ENCODE measurements around the gene UNC5A. TPM values are rescaled to one million over a fixed set of nuclear protein-coding genes. Genes with fewer than 3 reads are reported as not detected.

Gene UNC5A
- not detected in 2 replicates for total RNA-seq (2014; rRNA removed; shearing (Covaris generic))

- peaks cover 80% of the 10 kb centered on the region for H3K27me3 ChIP-seq (replicated peaks)
- H3K4me1 ChIP-seq (replicated peaks), result peaks cover 21% of the 10 kb centered on the region
- peak in 1 of 2 experiments; percentile 53 for DNase-seq (ENCODE audit: low read depth in 1 of 2, low spot score in 2 of 2)
- H3K27ac ChIP-seq, result no peak within 1 kb of the TSS
- H3K36me3 ChIP-seq, result no peaks in the 10 kb centered on the region; the same call in 1 of the 2 replicates
- peak within 1 kb of the TSS; percentile 8 for H3K4me3 ChIP-seq
- H3K9me3 ChIP-seq (replicated peaks), result peaks cover 7% of the 10 kb centered on the region
These were observed at the start of gene UNC5A for GRCh38 chr5:176810081-176810597. Gene UNC5A (plus strand): TSS chr5:176810559. CDS start chr5:176810751, 192 bp downstream.

- H3K27ac ChIP-seq, result no peak overlapping the region
- DNase-seq (ENCODE audit: low read depth in 1 of 2, low spot score in 2 of 2), result no peak
- H3K36me3 ChIP-seq, result no peaks in the 10 kb centered on the region
- H3K4me1 ChIP-seq (replicated peaks), result no peaks in the 10 kb centered on the region
- no peak overlapping the region for H3K4me3 ChIP-seq
- H3K27me3 ChIP-seq (replicated peaks), result peaks cover 14% of the 10 kb centered on the region; the same call in 1 of the 2 replicates
- H3K9me3 ChIP-seq (replicated peaks), result no peaks in the 10 kb centered on the region
These were observed 48.6 kb upstream of the UNC5A start for GRCh38 chr5:176761755-176762154.

GRCh38 chr5:176762489-176762888, 47.9 kb upstream of the UNC5A start:
- Histone ChIP-seq H3K27ac (no peak overlapping the region), H3K9me3 (replicated peaks) (no peaks in the 10 kb centered on the region), H3K27me3 (replicated peaks) (peaks cover 13% of the 10 kb centered on the region; the same call in 1 of the 2 replicates), H3K36me3 (no peaks in the 10 kb centered on the region), H3K4me3 (no peak overlapping the region), H3K4me1 (replicated peaks) (no peaks in the 10 kb centered on the region)
- no peak for DNase-seq (ENCODE audit: low read depth in 1 of 2, low spot score in 2 of 2)

DNA sequence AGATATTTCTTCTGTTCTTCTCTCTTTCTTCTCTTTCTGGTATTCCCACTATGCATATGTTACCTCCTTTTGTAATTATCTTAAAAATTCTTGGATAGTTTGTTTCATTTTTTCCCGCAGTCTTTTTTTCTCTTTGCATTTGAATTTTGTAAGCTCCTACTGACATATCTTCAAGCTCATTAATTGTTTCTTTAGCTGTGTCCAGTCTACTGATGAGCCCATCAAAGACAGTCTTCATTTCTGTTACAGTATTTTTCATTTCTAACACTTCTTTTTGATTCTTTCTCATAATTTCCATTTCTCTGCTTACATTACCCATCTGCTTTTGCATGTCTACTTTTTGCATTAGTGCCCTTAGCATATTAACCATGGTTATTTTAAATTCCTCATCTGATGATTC, 44.7 kb upstream of the UNC5A start:
- H3K4me1 ChIP-seq (replicated peaks), result no peaks in the 10 kb centered on the region
- peaks cover 34% of the 10 kb centered on the region for H3K27me3 ChIP-seq (replicated peaks)
- no peak overlapping the region for H3K4me3 ChIP-seq
- no peak overlapping the region for H3K27ac ChIP-seq
- no peaks in the 10 kb centered on the region for H3K9me3 ChIP-seq (replicated peaks)
- H3K36me3 ChIP-seq, result no peaks in the 10 kb centered on the region
- DNase-seq (ENCODE audit: low read depth in 1 of 2, low spot score in 2 of 2), result no peak

DNA sequence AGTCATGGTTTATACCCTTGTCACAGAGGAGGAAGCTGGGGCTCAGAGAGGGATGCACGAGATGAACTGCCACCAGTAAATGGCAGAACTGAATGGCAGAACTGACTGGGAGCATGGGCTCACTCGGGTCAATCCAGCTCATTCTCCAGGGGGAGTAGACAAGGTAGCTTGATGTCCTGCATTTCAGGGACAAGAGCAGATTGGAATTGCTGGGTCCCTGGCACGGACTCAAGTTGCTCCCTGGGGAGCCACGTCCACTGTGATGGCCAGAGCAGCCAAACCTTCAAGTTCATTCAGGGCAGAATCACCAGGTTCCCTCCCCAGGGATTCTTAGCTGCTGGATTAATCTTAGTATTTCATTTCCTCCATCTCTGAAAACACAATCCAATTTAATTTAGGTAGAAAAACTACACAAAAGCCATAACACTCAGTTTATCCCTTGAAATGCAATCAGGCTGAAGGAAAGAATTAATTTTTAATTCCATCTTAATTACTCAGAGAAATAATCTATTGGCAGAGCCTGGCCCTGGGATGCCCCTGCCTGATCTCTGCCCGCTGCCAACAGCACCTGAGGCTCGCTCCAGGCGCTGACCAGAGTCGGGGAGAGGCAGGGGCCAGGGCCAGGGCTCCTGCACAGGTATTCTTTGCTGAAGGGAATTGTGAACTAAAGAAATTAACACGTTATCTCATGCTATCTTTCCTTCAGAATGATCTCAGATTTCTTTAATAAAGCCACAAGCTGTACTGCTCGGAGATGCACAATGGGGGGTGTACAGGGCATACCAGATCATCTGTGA, 42.0 kb upstream of the UNC5A start:
- Histone ChIP-seq H3K9me3 (replicated peaks) (no peaks in the 10 kb centered on the region), H3K27ac (no peak overlapping the region), H3K4me3 (no peak overlapping the region), H3K4me1 (replicated peaks) (no peaks in the 10 kb centered on the region), H3K36me3 (no peaks in the 10 kb centered on the region), H3K27me3 (replicated peaks) (peaks cover 35% of the 10 kb centered on the region)
- DNase-seq (ENCODE audit: low read depth in 1 of 2, low spot score in 2 of 2), result no peak

DNA sequence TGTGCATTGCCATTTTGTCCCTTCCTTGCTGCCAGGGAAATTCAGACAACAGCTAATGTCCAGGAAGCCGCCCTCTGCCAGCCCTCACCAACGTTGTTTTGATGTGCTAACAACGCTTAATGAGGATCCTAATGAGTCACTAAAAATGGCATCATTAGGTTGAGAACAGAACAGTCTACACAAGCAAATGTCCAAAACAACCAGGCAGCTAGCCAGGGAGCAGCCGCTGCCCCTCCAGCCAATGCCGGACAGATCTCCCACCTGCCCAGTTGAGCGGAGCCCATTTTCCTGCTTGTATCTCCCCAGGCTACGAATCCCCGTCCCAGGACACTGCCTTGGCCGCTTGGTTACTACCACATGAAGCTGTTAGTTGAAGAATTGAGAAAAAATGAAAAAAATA, 40.4 kb upstream of the UNC5A start:
- no peaks in the 10 kb centered on the region for H3K4me1 ChIP-seq (replicated peaks)
- no peak for DNase-seq (ENCODE audit: low read depth in 1 of 2, low spot score in 2 of 2)
- no peaks in the 10 kb centered on the region for H3K36me3 ChIP-seq
- no peak overlapping the region for H3K27ac ChIP-seq
- H3K4me3 ChIP-seq, result no peak overlapping the region
- no peaks in the 10 kb centered on the region for H3K9me3 ChIP-seq (replicated peaks)
- H3K27me3 ChIP-seq (replicated peaks), result peaks cover 31% of the 10 kb centered on the region

GRCh38 chr5:176770431-176770830, 39.9 kb upstream of the UNC5A start:
- Histone ChIP-seq H3K9me3 (replicated peaks) (no peaks in the 10 kb centered on the region), H3K36me3 (no peaks in the 10 kb centered on the region), H3K27me3 (replicated peaks) (peaks cover 36% of the 10 kb centered on the region), H3K4me3 (no peak overlapping the region), H3K4me1 (replicated peaks) (no peaks in the 10 kb centered on the region), H3K27ac (no peak overlapping the region)
- DNase-seq (ENCODE audit: low read depth in 1 of 2, low spot score in 2 of 2), result no peak

DNA sequence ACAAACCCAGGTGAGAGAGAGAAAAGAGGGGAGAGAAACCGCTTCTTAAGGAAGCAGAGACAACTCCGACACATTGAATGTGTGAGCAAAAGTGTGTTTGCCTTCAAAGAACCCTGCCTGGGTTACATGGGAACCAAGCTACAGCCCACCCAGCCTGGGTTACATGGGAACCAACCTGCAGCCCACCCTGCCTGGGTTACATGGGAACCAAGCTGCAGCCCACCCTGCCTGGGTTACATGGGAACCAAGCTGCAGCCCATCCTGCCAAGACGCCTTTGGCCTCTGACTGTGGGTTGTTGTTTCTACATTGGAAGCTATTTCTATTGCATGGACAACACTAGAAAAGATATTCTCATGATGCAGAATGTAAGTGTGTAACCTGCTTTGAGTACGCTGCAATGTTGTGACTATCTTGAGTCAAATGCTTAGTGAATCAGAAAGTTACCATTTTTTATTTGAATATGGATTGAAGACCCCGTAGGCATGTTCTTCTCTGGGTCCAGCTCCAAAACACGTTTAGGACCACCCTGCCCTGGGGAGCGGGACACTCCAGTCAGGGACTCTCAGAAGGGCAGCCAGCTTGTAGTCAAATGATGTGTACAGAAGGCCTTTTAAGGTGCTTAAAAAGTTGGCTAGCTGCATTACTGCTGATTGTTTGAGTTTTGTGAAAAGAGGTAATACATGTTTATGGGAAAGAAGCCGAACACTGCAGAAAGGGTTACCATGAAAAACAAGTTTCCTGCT, 39.1 kb upstream of the UNC5A start:
- Histone ChIP-seq H3K4me3 (no peak overlapping the region), H3K36me3 (no peaks in the 10 kb centered on the region), H3K27me3 (replicated peaks) (peaks cover 43% of the 10 kb centered on the region), H3K9me3 (replicated peaks) (no peaks in the 10 kb centered on the region), H3K4me1 (replicated peaks) (no peaks in the 10 kb centered on the region), H3K27ac (no peak overlapping the region)
- DNase-seq (ENCODE audit: low read depth in 1 of 2, low spot score in 2 of 2), result no peak

- H3K27me3 ChIP-seq (replicated peaks), result peaks cover 53% of the 10 kb centered on the region
- peak in 1 of 2 experiments; percentile 41 for DNase-seq (ENCODE audit: low read depth in 1 of 2, low spot score in 2 of 2)
- H3K4me3 ChIP-seq, result no peak overlapping the region
- H3K36me3 ChIP-seq, result no peaks in the 10 kb centered on the region
- H3K4me1 ChIP-seq (replicated peaks), result no peaks in the 10 kb centered on the region
- no peak overlapping the region for H3K27ac ChIP-seq
- H3K9me3 ChIP-seq (replicated peaks), result no peaks in the 10 kb centered on the region
These were observed 37.8 kb upstream of the UNC5A start for GRCh38 chr5:176772271-176773210.

DNA sequence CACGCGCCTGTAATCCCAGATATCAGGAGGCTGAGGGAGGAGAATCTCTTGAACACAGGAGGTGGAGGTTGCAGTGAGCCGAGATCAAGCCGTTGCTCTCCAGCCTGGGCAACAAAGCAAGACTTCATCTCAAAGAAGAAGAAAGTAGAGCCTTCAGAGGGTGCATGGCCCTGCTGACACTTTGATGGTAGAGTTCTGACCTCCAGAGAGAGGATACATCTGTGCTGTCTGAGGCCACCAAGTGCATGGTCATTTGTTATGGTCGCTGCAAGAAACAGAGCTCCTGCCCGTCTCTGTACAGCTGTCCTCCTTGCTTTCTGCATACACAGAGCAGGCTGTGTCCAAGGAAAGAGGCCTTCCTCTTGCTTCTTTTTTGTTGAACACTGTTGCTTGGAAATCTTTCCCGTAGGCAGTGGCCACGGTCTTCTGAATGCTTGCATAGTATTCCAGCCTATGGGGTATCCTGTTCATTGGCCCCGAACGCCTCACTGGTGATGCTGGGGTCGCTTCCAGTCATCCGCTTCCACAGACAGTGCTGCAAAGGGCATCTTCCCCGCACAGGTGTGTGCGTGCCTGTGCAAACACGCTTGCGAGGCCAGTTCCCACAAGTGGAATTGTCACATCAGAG, 36.8 kb upstream of the UNC5A start:
- Histone ChIP-seq H3K4me1 (replicated peaks) (no peaks in the 10 kb centered on the region), H3K27me3 (replicated peaks) (peaks cover 47% of the 10 kb centered on the region), H3K4me3 (no peak overlapping the region), H3K9me3 (replicated peaks) (no peaks in the 10 kb centered on the region), H3K36me3 (no peaks in the 10 kb centered on the region), H3K27ac (no peak overlapping the region)
- DNase-seq (ENCODE audit: low read depth in 1 of 2, low spot score in 2 of 2), result peak in 1 of 2 experiments; percentile 37

- Histone ChIP-seq H3K4me3 (no peak overlapping the region), H3K36me3 (no peaks in the 10 kb centered on the region), H3K27me3 (replicated peaks) (peaks cover 51% of the 10 kb centered on the region), H3K27ac (no peak overlapping the region), H3K9me3 (replicated peaks) (no peaks in the 10 kb centered on the region), H3K4me1 (replicated peaks) (no peaks in the 10 kb centered on the region)
- DNase-seq (ENCODE audit: low read depth in 1 of 2, low spot score in 2 of 2), result peak in 1 of 2 experiments; percentile 41
These were observed 35.9 kb upstream of the UNC5A start for GRCh38 chr5:176774216-176775171.

- Histone ChIP-seq H3K4me1 (replicated peaks) (no peaks in the 10 kb centered on the region), H3K27ac (no peak overlapping the region), H3K36me3 (no peaks in the 10 kb centered on the region), H3K4me3 (no peak overlapping the region), H3K9me3 (replicated peaks) (no peaks in the 10 kb centered on the region), H3K27me3 (replicated peaks) (peaks cover 53% of the 10 kb centered on the region)
- no peak for DNase-seq (ENCODE audit: low read depth in 1 of 2, low spot score in 2 of 2)
These were observed 35.0 kb upstream of the UNC5A start for GRCh38 chr5:176775409-176775808.

Measured in SJSA1 (cell line).